Peyer's patch (tissue), 4 donors: ENCODE measurements around the gene MAD1L1.

Experiments used
- CTCF ChIP-seq, 6 experiments: fragments of 450-650 bp in 4 of 6; fragments of 200-600 bp in 2 of 6; sonication (generic) in 1 of 6; IDR thresholded peaks; one replicate each; pipeline ENCODE4 v1.5.1; 2017 to 2019; ENCODE audit warnings: antibody characterized with exemption in 6 of 6, mild to moderate bottlenecking in 3 of 6, moderate library complexity in 1 of 6
- POLR2A ChIP-seq, 2 donors: fragments of 450-650 bp; IDR thresholded peaks; one replicate each; pipeline ENCODE4 v1.5.1; 2017; ENCODE audit warnings: antibody characterized with exemption in 2 of 2, mild to moderate bottlenecking in 2 of 2, moderate library complexity in 2 of 2

GRCh38 chr7:2224934-2225333 is 7.8 kb downstream of the MAD1L1 start:
- no peak for TF ChIP-seq POLR2A (IDR thresholded peaks at IDR 0.05)
- TF ChIP-seq CTCF (IDR thresholded peaks at IDR 0.05) = no peak
